H1 (cell line): ENCODE measurements around the gene ABCG1. TPM values are rescaled to one million over a fixed set of nuclear protein-coding genes. Genes with fewer than 3 reads are reported as not detected.

Experiments
- CTCF ChIA-PET: fragments of 300-600 bp; sonication (Branson Sonifier 250); formaldehyde crosslinking; loops from one replicate; lab custom pipeline; 2021; ENCODE audit not compliant: partially characterized antibody; lab: Charles Lee
- POLR2A ChIA-PET: fragments of 300-600 bp; sonication (Branson Sonifier 250); formaldehyde crosslinking; loops from one replicate; lab custom pipeline; 2021; ENCODE audit warnings: inconsistent platforms; ENCODE audit not compliant: partially characterized antibody; lab: Charles Lee
- DNase-seq, 2 experiments: peaks; one replicate each; pipeline versions ENCODE4 v3.0.0 to v3.0.0-alpha.2; 2010 to 2022; ENCODE audit warnings: low spot score in 2 of 2, low read depth in 1 of 2, mixed read lengths in 1 of 2
- FAIRE-seq: peaks from 2 replicates; lab custom pipeline; 2011; peaks lifted over from hg19 to GRCh38; lab: Jason Lieb, UNC
- H2AFZ ChIP-seq: 2 replicates; pipeline ENCODE4 v1.8.1; 2012; ENCODE audit warnings: low read length, inconsistent platforms
- H2AK5ac ChIP-seq: 2 replicates; pipeline ENCODE4 v1.6.1; 2013; ENCODE audit warnings: low read depth, low read length
- H2BK120ac ChIP-seq: replicated peaks from 2 replicates; pipeline ENCODE3; 2013; ENCODE audit warnings: low read depth, low read length, inconsistent platforms
- H2BK12ac ChIP-seq: 2 replicates; pipeline ENCODE4 v1.6.1; 2013; ENCODE audit warnings: low read depth, low read length
- H2BK15ac ChIP-seq: 2 replicates; pipeline ENCODE4 v1.6.1; 2013; ENCODE audit warnings: low read length
- H2BK20ac ChIP-seq: 2 replicates; pipeline ENCODE4 v1.6.1; 2013; ENCODE audit warnings: low read length
- H2BK5ac ChIP-seq: 2 replicates; pipeline ENCODE4 v1.6.1; 2013; ENCODE audit warnings: low read depth, low read length
- H3K14ac ChIP-seq: 2 replicates; pipeline ENCODE4 v1.6.1; 2013; ENCODE audit warnings: inconsistent platforms; ENCODE audit not compliant: insufficient read length
- H3K18ac ChIP-seq: 2 replicates; pipeline ENCODE4 v1.6.1; 2013; ENCODE audit warnings: low read length; ENCODE audit errors: extremely low read depth
- H3K23ac ChIP-seq: 2 replicates; pipeline ENCODE4 v1.6.1; 2013; ENCODE audit warnings: inconsistent platforms; ENCODE audit not compliant: insufficient read length
- H3K23me2 ChIP-seq: 2 replicates; pipeline ENCODE4 v1.6.1; 2013; ENCODE audit warnings: low read depth, low read length
- H3K27ac ChIP-seq: 2 replicates; pipeline ENCODE4 v1.6.1; 2011; ENCODE audit warnings: low read depth, low read length, inconsistent platforms
- H3K27me3 ChIP-seq, 4 experiments: replicated peaks in 1 of 4; 1 replicate in 1 of 4; 2 replicates in 3 of 4; pipeline versions ENCODE4 v1.6.1 to v1.8.1; 2011 to 2013; ENCODE audit warnings: low read length in 3 of 4, mild to moderate bottlenecking in 3 of 4, inconsistent platforms in 2 of 4, mixed read lengths in 2 of 4, moderate library complexity in 1 of 4; ENCODE audit not compliant: control insufficient read depth in 3 of 4, insufficient read depth in 3 of 4; ENCODE audit errors: extremely low read depth in 1 of 4
- H3K36me3 ChIP-seq, 4 experiments: 2 replicates each; pipeline versions ENCODE4 v1.6.1 to v1.8.1; 2011 to 2013; ENCODE audit warnings: mild to moderate bottlenecking in 4 of 4, low read length in 3 of 4, moderate library complexity in 2 of 4, control low read depth in 1 of 4, inconsistent platforms in 1 of 4; ENCODE audit not compliant: insufficient read depth in 4 of 4, control insufficient read depth in 2 of 4
- H3K4ac ChIP-seq: replicated peaks from 2 replicates; pipeline ENCODE3; 2013; ENCODE audit warnings: low read length, low read depth, mixed read lengths, inconsistent platforms; ENCODE audit not compliant: insufficient read length
- H3K4me1 ChIP-seq, 4 experiments: replicated peaks in 1 of 4; 1 replicate in 1 of 4; 2 replicates in 3 of 4; pipeline versions ENCODE4 v1.6.1 to v1.8.1; 2011 to 2013; ENCODE audit warnings: low read length in 3 of 4, inconsistent platforms in 2 of 4, mixed read lengths in 1 of 4; ENCODE audit not compliant: insufficient read depth in 4 of 4, control insufficient read depth in 3 of 4
- H3K4me2 ChIP-seq, 2 experiments: 2 replicates each; pipeline versions ENCODE4 v1.6.1 to v1.8.1; 2011 to 2013; ENCODE audit warnings: low read depth in 2 of 2, low read length in 2 of 2, control low read depth in 1 of 2, inconsistent platforms in 1 of 2, mild to moderate bottlenecking in 1 of 2; ENCODE audit not compliant: insufficient read depth in 1 of 2
- H3K4me3 ChIP-seq, 4 experiments: fragments of 200-600, 300-600 bp in 1 of 4; sonication (generic), shearing (Covaris generic), sonication (Bioruptor Twin) in 1 of 4; 2 replicates each; pipeline versions ENCODE4 v1.5.1 to v1.8.1; 2011 to 2016; ENCODE audit warnings: low read length in 4 of 4, low read depth in 3 of 4, control low read depth in 2 of 4, inconsistent platforms in 2 of 4, mild to moderate bottlenecking in 2 of 4, mixed read lengths in 1 of 4, moderate library complexity in 1 of 4; ENCODE audit not compliant: insufficient read depth in 2 of 4; ENCODE audit errors: extremely low read depth in 1 of 4
- H3K56ac ChIP-seq: replicated peaks from 2 replicates; pipeline ENCODE3; 2013; ENCODE audit warnings: low read depth, mild to moderate bottlenecking, mixed read lengths, low read length, inconsistent platforms; ENCODE audit not compliant: insufficient read length
- H3K79me1 ChIP-seq: 2 replicates; pipeline ENCODE4 v1.6.1; 2013; ENCODE audit warnings: low read depth, low read length, control low read depth
- H3K79me2 ChIP-seq, 2 experiments: 2 replicates each; pipeline versions ENCODE4 v1.6.1 to v1.8.1; 2012 to 2013; ENCODE audit warnings: low read length in 2 of 2, mild to moderate bottlenecking in 2 of 2, inconsistent platforms in 1 of 2; ENCODE audit not compliant: insufficient read depth in 2 of 2, control insufficient read depth in 1 of 2
- H3K9ac ChIP-seq, 4 experiments: replicated peaks in 1 of 4; 1 replicate in 1 of 4; 2 replicates in 3 of 4; pipeline versions ENCODE4 v1.6.1 to v1.8.1; 2011 to 2013; ENCODE audit warnings: low read depth in 3 of 4, low read length in 3 of 4, control low read depth in 2 of 4, mild to moderate bottlenecking in 2 of 4, moderate library complexity in 2 of 4, inconsistent platforms in 1 of 4; ENCODE audit errors: extremely low read depth in 1 of 4
- H3K9me3 ChIP-seq, 2 experiments: 2 replicates each; pipeline versions ENCODE4 v1.6.1 to v1.8.1; 2012 to 2013; ENCODE audit warnings: mild to moderate bottlenecking in 2 of 2, moderate library complexity in 2 of 2, control low read depth in 1 of 2, inconsistent platforms in 1 of 2, low read depth in 1 of 2, low read length in 1 of 2, mixed read lengths in 1 of 2; ENCODE audit not compliant: insufficient read depth in 2 of 2
- H4K20me1 ChIP-seq, 2 experiments: replicated peaks in 1 of 2; 2 replicates each; pipeline versions ENCODE3 to v1.8.1; 2011 to 2013; ENCODE audit warnings: inconsistent platforms in 2 of 2, low read length in 2 of 2, mild to moderate bottlenecking in 1 of 2; ENCODE audit not compliant: insufficient read depth in 2 of 2, control insufficient read depth in 1 of 2
- H4K5ac ChIP-seq: 2 replicates; pipeline ENCODE4 v1.6.1; 2013; ENCODE audit warnings: low read length, low read depth, mixed read lengths, inconsistent platforms; ENCODE audit not compliant: insufficient read length
- H4K8ac ChIP-seq: 2 replicates; pipeline ENCODE4 v1.8.0; 2013; ENCODE audit warnings: mild to moderate bottlenecking, moderate library complexity, low read length, inconsistent platforms; ENCODE audit not compliant: insufficient read depth; ENCODE audit errors: extremely low read depth
- H4K91ac ChIP-seq: replicated peaks from 2 replicates; pipeline ENCODE3; 2013; ENCODE audit warnings: low read length, mixed read lengths, inconsistent platforms; ENCODE audit not compliant: insufficient read length
- CHD2 ChIP-seq: IDR thresholded peaks from 2 replicates; pipeline ENCODE4 v1.6.1; 2012; ENCODE audit warnings: low read length, improper control_type of control experiment
- CTBP2 ChIP-seq: IDR thresholded peaks from 2 replicates; pipeline ENCODE4 v1.7.0; 2011; ENCODE audit warnings: borderline replicate concordance, mild to moderate bottlenecking, moderate library complexity, mixed read lengths, low read length; ENCODE audit not compliant: insufficient read depth, insufficient read length
- WGBS, 2 experiments: shearing (Covaris generic) in 1 of 2; methylation state at CpG; one replicate each; pipeline versions ENCODE4 v1.1.6 to v1.1.7; 2013 to 2015; ENCODE audit warnings: low lambda C conversion rate in 2 of 2, mixed read lengths in 2 of 2, inconsistent platforms in 1 of 2, low coverage in 1 of 2, missing lambda C conversion rate in 1 of 2; ENCODE audit not compliant: insufficient replicate concordance in 2 of 2, insufficient coverage in 1 of 2, insufficient read length in 1 of 2; ENCODE audit errors: extremely low coverage in 1 of 2, missing lambda C conversion rate in 1 of 2; 5-methylcytosine and 5-hydroxymethylcytosine counted together
- polyA plus RNA-seq, 7 experiments: library from polyadenylated mRNA; depleted of rRNA in 3 of 7; stranded (reverse) in 5 of 7; unstranded in 2 of 7; fragments of >200 nt in 5 of 7; fragments of 200-250 nt in 2 of 7; gene quantifications; 1 replicate in 5 of 7; 2 replicates in 1 of 7; 4 replicates in 1 of 7; pipeline versions ENCODE4 v1.2.1 to v1.2.3, GENCODE V29; 2011 to 2013; ENCODE audit warnings: missing spikeins in 2 of 7, mixed read lengths in 2 of 7
- total RNA-seq: library from RNA; stranded (reverse); fragmentation: NEBNext Ultra II Directional; extraction: Animal tissue kit (Norgen Biotek cat#: 25700); gene quantifications from 2 replicates; pipeline ENCODE4 v1.2.1, GENCODE V29; 2021
- TF ChIP-seq, protein P1 (sequence below): IDR thresholded peaks from 2 replicates; pipeline ENCODE4 v1.6.1; 2011; ENCODE audit warnings: low read depth, mild to moderate bottlenecking, low read length; ENCODE audit not compliant: insufficient read depth

Gene ABCG1
- total and polyA plus RNA-seq, 2 of the 8 experiments (the other 6 are each of a cell fraction or from before 2014, with no cell fraction given) = 2.1 to 4.0 TPM

DNA sequence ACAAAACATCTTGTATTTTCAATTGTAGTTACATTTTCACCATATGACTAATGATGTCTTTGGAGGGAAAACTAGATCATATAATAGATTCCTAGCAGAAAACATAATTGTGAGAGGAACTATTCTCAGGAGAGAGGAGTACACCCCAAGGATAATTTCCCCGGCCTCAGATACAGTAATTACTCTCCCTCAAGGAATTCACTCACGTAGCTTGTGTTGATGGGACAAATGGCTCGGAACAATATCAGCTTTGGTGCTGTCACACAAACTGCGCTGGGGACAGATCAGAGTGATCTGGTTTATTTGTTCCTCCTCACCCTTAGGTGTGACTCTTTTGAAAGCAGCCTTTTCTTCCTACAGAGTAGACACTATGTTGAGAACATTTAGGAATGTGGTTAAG, 11.2 kb downstream of the ABCG1 start:
- H3K79me2 ChIP-seq = no peaks in the 10 kb centered on the region
- no peak overlapping the region for H4K5ac ChIP-seq
- no peaks in the 10 kb centered on the region for H3K9me3 ChIP-seq
- H3K27me3 ChIP-seq = peaks cover 0 to 10% (median 7%) of the 10 kb centered on the region in 4 experiments; a peak in 5 of 7 replicates
- TF ChIP-seq, protein P1, sequence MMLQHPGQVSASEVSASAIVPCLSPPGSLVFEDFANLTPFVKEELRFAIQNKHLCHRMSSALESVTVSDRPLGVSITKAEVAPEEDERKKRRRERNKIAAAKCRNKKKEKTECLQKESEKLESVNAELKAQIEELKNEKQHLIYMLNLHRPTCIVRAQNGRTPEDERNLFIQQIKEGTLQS = no peak
- TF ChIP-seq CTBP2 (no peak), CHD2 (no peak)
- no peak overlapping the region for H2BK15ac ChIP-seq
- H2AFZ ChIP-seq = no peak overlapping the region
- peaks cover under 1 to 13% (median 8%) of the 10 kb centered on the region in 4 experiments; a peak in 6 of 7 replicates for H3K4me1 ChIP-seq
- H2AK5ac ChIP-seq = no peak overlapping the region
- H4K20me1 ChIP-seq = peaks cover 0 to 2% of the 10 kb centered on the region in 2 experiments
- H3K36me3 ChIP-seq = no peaks in the 10 kb centered on the region
- H3K9ac ChIP-seq = no peak overlapping the region
- H3K23me2 ChIP-seq = peaks cover 4% of the 10 kb centered on the region; the same call in 1 of the 2 replicates
- H3K79me1 ChIP-seq = no peaks in the 10 kb centered on the region
- H3K23ac ChIP-seq = no peak overlapping the region
- no peak overlapping the region for H3K18ac ChIP-seq
- no peak overlapping the region for H3K4me2 ChIP-seq
- H3K27ac ChIP-seq = no peak overlapping the region
- DNase-seq (no peak), FAIRE-seq (no peak)
- no peak overlapping the region for H3K4ac ChIP-seq
- no peak overlapping the region for H4K8ac ChIP-seq
- H2BK120ac ChIP-seq = no peak overlapping the region
- no peak overlapping the region for H3K56ac ChIP-seq
- H2BK12ac ChIP-seq = no peak overlapping the region
- no peak overlapping the region for H2BK5ac ChIP-seq
- ChIA-PET CTCF (interaction anchor here (0.7 to 1.7 kb wide), 5 partner anchors 10 to 113 kb away, joined by 3 to 4 read pairs (median 3); no protein-coding TSS in a partner anchor), POLR2A (no interaction called here)
- H2BK20ac ChIP-seq = no peak overlapping the region
- no peak overlapping the region for H4K91ac ChIP-seq
- H3K14ac ChIP-seq = no peak overlapping the region
- WGBS, 2 experiments = 81% methylated on average over 4 of the region's 4 CpGs; no CpG with 5 or more reads in 1 of the 2 experiments
- H3K4me3 ChIP-seq = no peak overlapping the region
